ENCODE data around the gene ST3GAL6. TPM values are rescaled to one million over a fixed set of nuclear protein-coding genes. Genes with fewer than 3 reads are reported as not detected.

Gene ST3GAL6
- total RNA-seq, 1 donor from 2014 or later: 52.5 TPM

GRCh38 chr3:98745718-98746117, 17.4 kb upstream of the ST3GAL6 start:
- DNase-seq: no peak
- Histone ChIP-seq H3K36me3 (no peaks in the 10 kb centered on the region), H3K27ac (replicated peaks) (peak overlapping the region; percentile 67), H3K4me1 (peaks cover 84% of the 10 kb centered on the region), H3K9me3 (replicated peaks) (no peaks in the 10 kb centered on the region), H3K27me3 (ENCODE audit: low read depth) (no peaks in the 10 kb centered on the region), H3K4me3 (no peak overlapping the region)
- TF ChIP-seq CTCF (IDR thresholded peaks at IDR 0.05; ENCODE audit: borderline replicate concordance): no peak
- intact Hi-C loops (cut with micrococcal nuclease): no loop called here

GRCh38 chr3:98746122-98746521, 17.0 kb upstream of the ST3GAL6 start:
- no peaks in the 10 kb centered on the region for H3K36me3 ChIP-seq
- peak overlapping the region; percentile 67 for H3K27ac ChIP-seq (replicated peaks)
- no peaks in the 10 kb centered on the region for H3K27me3 ChIP-seq (ENCODE audit: low read depth)
- DNase-seq: no peak
- H3K4me3 ChIP-seq: no peak overlapping the region
- H3K4me1 ChIP-seq: peaks cover 86% of the 10 kb centered on the region
- intact Hi-C loops (cut with micrococcal nuclease): no loop called here
- H3K9me3 ChIP-seq (replicated peaks): no peaks in the 10 kb centered on the region
- no peak for TF ChIP-seq CTCF (IDR thresholded peaks at IDR 0.05; ENCODE audit: borderline replicate concordance)

DNA sequence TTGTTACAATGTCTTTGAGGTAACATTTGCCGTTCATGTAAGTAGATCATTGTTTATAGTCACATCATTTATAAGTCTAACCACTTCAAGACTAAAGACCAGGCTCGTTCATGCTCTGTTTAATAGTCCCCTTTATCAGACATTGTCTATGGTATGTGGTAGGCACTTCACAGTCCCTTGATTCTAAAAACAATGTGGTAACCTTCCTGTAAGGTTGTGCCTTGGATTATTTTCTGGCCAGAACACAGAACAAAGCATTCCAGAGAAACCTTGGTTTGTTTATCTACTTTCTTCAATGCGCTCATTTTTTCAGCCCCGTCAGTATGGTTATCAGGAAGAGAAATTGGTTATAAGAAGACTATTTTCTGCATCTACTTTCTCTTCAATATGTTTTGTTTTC, 16.3 kb upstream of the ST3GAL6 start:
- Histone ChIP-seq H3K9me3 (replicated peaks) (no peaks in the 10 kb centered on the region), H3K4me3 (peak overlapping the region; percentile 12), H3K4me1 (peaks cover 78% of the 10 kb centered on the region), H3K27ac (replicated peaks) (peak overlapping the region; percentile 67), H3K27me3 (ENCODE audit: low read depth) (no peaks in the 10 kb centered on the region), H3K36me3 (no peaks in the 10 kb centered on the region)
- no peak for TF ChIP-seq CTCF (IDR thresholded peaks at IDR 0.05; ENCODE audit: borderline replicate concordance)
- no peak for DNase-seq
- intact Hi-C loops (cut with micrococcal nuclease): no loop called here

GRCh38 chr3:98750276-98750919, 12.7 kb upstream of the ST3GAL6 start:
- Histone ChIP-seq H3K9me3 (replicated peaks) (no peaks in the 10 kb centered on the region), H3K4me1 (peaks cover 83% of the 10 kb centered on the region), H3K4me3 (no peak overlapping the region), H3K27me3 (ENCODE audit: low read depth) (no peaks in the 10 kb centered on the region), H3K36me3 (no peaks in the 10 kb centered on the region), H3K27ac (replicated peaks) (peak overlapping the region; percentile 67)
- DNase-seq: no peak
- intact Hi-C loops (cut with micrococcal nuclease): no loop called here
- TF ChIP-seq CTCF (IDR thresholded peaks at IDR 0.05; ENCODE audit: borderline replicate concordance): no peak

GRCh38 chr3:98754483-98754882, 8.7 kb upstream of the ST3GAL6 start:
- Histone ChIP-seq H3K36me3 (no peaks in the 10 kb centered on the region), H3K27ac (replicated peaks) (peak overlapping the region; percentile 79), H3K4me3 (no peak overlapping the region), H3K9me3 (replicated peaks) (no peaks in the 10 kb centered on the region), H3K4me1 (peaks cover 79% of the 10 kb centered on the region), H3K27me3 (ENCODE audit: low read depth) (no peaks in the 10 kb centered on the region)
- intact Hi-C loops (cut with micrococcal nuclease): no loop called here
- DNase-seq: no peak
- TF ChIP-seq CTCF (IDR thresholded peaks at IDR 0.05; ENCODE audit: borderline replicate concordance): no peak

All from left ventricle myocardium inferior (tissue), 1 donor.